ENCODE results near the gene ATP2C2. TPM values are rescaled to one million over a fixed set of nuclear protein-coding genes. Genes with fewer than 3 reads are reported as not detected.

Gene ATP2C2
- total and polyA plus RNA-seq, 11 donors = 0.17 TPM; not detected in 10

DNA sequence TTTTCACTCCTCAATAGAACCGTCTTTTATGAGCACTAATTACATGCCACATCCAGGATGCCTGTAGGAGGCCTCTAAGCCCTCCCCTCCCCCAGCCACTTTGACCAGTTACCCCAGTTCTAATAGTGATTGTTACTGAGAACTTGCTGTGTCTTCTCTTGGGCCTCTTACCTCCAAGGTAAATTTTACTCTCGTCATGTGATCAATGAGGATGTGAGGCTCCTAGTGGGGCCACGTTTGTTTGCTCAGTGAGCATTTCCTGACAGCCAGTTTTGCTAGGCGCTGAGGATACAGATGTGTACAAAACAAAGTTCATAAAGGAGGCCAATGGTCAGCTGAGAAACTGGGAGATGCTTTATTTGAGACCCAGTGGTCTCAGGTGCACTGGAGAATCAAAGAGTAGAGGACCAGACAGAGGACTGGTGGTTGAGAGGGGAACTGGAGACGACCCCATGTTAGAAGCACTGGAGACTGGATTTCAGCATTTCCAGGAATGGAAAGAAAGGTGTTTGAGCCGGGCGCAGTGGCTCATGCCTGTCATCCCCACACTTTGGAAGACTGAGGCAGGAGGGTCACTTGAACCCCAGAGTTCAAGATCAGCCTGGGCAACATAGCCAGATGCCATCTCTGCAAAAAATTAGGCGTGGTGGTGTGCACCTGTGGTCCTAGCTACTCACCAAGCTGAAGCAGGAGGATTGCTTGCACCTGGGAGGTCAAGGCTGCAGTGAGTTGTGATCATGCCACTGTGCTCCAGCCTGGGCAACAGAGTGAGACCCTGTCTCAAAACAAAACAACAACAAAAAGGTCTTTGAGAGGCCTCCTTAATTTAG is 2.6 kb downstream of the ATP2C2 start:
- WGBS, 4 donors = 66 to 72% (median 68%) methylated on average over 8 of the region's 8 CpGs
- Histone ChIP-seq H3K9me3 (no peaks in the 10 kb centered on the region), H3K27ac (no peak overlapping the region), H3K4me1 (peaks cover 0 to 10% (median 3%) of the 10 kb centered on the region in 12 donors), H3K36me3 (no peaks in the 10 kb centered on the region), H3K27me3 (peaks cover 20 to 61% (median 40%) of the 10 kb centered on the region in 9 donors), H3K4me3 (no peak overlapping the region)
- ATAC-seq (no peak), DNase-seq (no peak)
- intact Hi-C loops (cut with DNase I) = no loop called here
- TF ChIP-seq, protein P1, sequence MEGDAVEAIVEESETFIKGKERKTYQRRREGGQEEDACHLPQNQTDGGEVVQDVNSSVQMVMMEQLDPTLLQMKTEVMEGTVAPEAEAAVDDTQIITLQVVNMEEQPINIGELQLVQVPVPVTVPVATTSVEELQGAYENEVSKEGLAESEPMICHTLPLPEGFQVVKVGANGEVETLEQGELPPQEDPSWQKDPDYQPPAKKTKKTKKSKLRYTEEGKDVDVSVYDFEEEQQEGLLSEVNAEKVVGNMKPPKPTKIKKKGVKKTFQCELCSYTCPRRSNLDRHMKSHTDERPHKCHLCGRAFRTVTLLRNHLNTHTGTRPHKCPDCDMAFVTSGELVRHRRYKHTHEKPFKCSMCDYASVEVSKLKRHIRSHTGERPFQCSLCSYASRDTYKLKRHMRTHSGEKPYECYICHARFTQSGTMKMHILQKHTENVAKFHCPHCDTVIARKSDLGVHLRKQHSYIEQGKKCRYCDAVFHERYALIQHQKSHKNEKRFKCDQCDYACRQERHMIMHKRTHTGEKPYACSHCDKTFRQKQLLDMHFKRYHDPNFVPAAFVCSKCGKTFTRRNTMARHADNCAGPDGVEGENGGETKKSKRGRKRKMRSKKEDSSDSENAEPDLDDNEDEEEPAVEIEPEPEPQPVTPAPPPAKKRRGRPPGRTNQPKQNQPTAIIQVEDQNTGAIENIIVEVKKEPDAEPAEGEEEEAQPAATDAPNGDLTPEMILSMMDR (IDR thresholded peaks at IDR 0.05) = no peak
- no peak for TF ChIP-seq POLR2A (IDR thresholded peaks at IDR 0.05)

- H3K27me3 ChIP-seq = peaks cover 20 to 56% (median 35%) of the 10 kb centered on the region in 9 donors
- intact Hi-C loops (cut with DNase I) = no loop called here
- ATAC-seq (no peak), DNase-seq (no peak)
- 52 to 57% (median 56%) methylated on average over 4 of the region's 4 CpGs; no CpG with 5 or more reads in 1 of the 4 donors for WGBS, 4 donors
- peaks cover 0 to 10% (median 3%) of the 10 kb centered on the region in 12 donors for H3K4me1 ChIP-seq
- TF ChIP-seq, protein P1 (IDR thresholded peaks at IDR 0.05) = no peak
- TF ChIP-seq POLR2A (IDR thresholded peaks at IDR 0.05) = no peak
- H3K4me3 ChIP-seq = no peak overlapping the region
- H3K9me3 ChIP-seq = no peaks in the 10 kb centered on the region
- no peaks in the 10 kb centered on the region for H3K36me3 ChIP-seq
- H3K27ac ChIP-seq = no peak overlapping the region
Measured at GRCh38 chr16:84371553-84371865, 3.2 kb downstream of the ATP2C2 start.

DNA sequence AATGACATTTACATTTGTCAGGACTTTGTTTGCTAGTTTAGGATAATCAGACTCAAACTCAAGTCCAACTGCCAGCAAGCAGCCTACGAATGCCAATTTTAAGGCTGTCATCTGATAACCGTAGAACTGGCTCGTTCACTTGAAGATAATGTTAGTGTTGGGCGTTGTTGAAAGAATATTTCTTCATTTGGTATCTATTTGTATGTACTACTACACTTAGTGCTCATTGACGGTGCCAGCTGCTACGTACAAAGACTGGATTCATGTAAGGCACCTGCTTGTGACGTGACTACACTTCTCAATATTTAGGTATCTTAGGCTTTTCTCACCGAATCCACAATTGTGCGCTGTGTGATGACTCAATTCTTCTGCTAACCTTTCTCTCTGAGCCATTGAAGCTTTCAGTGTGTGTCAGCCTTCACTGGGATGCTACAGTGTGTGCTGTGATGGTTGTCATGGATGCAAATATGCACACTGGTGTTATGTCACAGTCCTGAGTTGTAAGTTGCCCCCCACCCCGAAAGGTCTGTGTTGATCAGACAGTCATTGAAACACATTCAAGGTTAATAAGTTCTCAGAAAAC is 5.7 kb downstream of the ATP2C2 start:
- Histone ChIP-seq H3K4me3 (no peak overlapping the region), H3K27ac (no peak overlapping the region), H3K27me3 (peaks cover 0 to 32% (median 12%) of the 10 kb centered on the region in 9 donors), H3K36me3 (no peaks in the 10 kb centered on the region), H3K4me1 (no peaks in the 10 kb centered on the region), H3K9me3 (no peaks in the 10 kb centered on the region)
- DNase-seq (no peak), ATAC-seq (no peak)
- TF ChIP-seq, protein P1 (IDR thresholded peaks at IDR 0.05) = no peak
- intact Hi-C loops (cut with DNase I) = no loop called here
- WGBS, 4 donors = 59 to 68% (median 60%) methylated on average over 10 of the region's 10 CpGs

DNA sequence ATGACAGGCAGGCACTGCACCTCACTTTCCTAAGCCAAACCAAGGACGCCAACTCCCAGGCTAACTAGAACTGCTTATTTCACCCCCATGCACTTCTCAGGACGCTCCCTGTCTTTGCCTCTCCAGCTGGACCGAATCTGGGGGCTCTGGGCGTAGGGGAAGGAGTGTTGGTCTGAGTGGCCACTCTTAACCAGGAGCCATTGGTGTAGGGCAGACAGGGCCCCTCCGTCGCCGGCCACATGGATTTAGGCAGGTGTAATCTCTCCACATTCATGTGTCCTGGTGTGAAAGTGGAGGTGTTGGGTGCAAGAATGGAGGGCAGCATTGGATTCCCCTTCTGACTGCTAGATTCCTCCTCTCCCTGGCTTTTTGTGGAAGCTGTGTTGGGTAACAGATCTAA is 9.8 kb downstream of the ATP2C2 start:
- no peak for ATAC-seq
- peaks cover 0 to 7% (median 0%) of the 10 kb centered on the region in 9 donors for H3K27me3 ChIP-seq
- WGBS, 4 donors = 75 to 98% (median 85%) methylated on average over 7 of the region's 7 CpGs

More for the DNA sequence above, 9.8 kb downstream of the ATP2C2 start:
- Histone ChIP-seq H3K4me3 (no peak overlapping the region), H3K27ac (no peak overlapping the region), H3K4me1 (peaks cover 0 to 4% (median 0%) of the 10 kb centered on the region in 12 donors), H3K9me3 (no peaks in the 10 kb centered on the region), H3K36me3 (no peaks in the 10 kb centered on the region)
- no peak for DNase-seq
- TF ChIP-seq POLR2A (IDR thresholded peaks at IDR 0.05) = no peak
- TF ChIP-seq, protein P1 (IDR thresholded peaks at IDR 0.05) = no peak
- intact Hi-C loops (cut with DNase I) = no loop called here

Measured in heart left ventricle (tissue), 16 donors.